Loucy (cell line): ENCODE data around the gene EEFSEC.

ENCODE experiments used
- EZH2phosphoT487 ChIP-seq: fragments of 200-600 bp; IDR thresholded peaks from 2 replicates; pipeline ENCODE4 v1.6.1; 2018; ENCODE audit warnings: antibody characterized with exemption, mild to moderate bottlenecking, moderate library complexity, borderline replicate concordance
- TF ChIP-seq, protein P1 (sequence below): fragments of 200-600 bp; sonication (generic); conservative IDR thresholded peaks from 2 replicates; pipeline ENCODE4 v1.5.1; 2014; ENCODE audit warnings: mild to moderate bottlenecking, antibody characterized with exemption, low read length

DNA sequence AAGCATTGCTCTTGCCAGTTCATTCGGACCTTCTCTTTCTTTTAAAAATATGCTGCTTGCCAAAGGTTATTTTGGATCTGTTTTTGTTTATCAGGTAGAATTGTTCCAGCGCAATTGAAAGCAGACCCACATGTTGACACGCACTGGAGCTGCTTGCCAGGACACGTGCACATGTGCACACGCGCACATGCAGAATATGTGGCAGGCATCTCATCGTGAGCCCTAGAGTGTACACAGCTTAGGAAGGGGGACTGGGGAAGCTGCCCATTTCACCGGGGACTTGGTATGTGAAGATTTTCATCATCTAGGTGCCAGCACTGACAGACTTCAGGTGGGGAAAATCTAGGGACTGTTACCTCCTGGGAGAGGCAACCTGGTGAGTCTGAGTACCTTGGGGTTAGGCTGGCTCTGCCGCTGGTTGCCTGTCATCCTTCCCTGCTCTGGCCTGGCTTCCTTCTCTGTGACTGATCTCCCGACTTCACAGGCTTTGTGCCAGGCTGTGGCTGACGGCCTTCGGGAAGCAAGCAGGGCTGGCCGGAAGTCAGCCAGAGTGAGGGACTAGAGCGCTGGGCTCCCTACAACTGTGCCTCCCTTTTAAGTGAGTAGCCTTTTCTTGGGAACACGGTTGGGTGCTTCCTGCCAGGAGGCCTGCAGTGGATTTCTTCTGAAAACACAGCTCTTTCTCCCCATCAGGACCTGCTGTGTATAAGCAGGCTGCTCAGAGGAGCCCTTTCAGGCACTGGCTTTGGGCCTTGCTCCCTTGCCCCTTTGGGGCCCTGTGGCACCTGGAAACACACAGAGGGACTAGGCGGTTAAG lies 129.3 kb downstream of the EEFSEC start:
- TF ChIP-seq, protein P1, sequence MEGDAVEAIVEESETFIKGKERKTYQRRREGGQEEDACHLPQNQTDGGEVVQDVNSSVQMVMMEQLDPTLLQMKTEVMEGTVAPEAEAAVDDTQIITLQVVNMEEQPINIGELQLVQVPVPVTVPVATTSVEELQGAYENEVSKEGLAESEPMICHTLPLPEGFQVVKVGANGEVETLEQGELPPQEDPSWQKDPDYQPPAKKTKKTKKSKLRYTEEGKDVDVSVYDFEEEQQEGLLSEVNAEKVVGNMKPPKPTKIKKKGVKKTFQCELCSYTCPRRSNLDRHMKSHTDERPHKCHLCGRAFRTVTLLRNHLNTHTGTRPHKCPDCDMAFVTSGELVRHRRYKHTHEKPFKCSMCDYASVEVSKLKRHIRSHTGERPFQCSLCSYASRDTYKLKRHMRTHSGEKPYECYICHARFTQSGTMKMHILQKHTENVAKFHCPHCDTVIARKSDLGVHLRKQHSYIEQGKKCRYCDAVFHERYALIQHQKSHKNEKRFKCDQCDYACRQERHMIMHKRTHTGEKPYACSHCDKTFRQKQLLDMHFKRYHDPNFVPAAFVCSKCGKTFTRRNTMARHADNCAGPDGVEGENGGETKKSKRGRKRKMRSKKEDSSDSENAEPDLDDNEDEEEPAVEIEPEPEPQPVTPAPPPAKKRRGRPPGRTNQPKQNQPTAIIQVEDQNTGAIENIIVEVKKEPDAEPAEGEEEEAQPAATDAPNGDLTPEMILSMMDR: no peak
- no peak for TF ChIP-seq EZH2phosphoT487
